ENCODE results near the gene ATXN3L.

DNA sequence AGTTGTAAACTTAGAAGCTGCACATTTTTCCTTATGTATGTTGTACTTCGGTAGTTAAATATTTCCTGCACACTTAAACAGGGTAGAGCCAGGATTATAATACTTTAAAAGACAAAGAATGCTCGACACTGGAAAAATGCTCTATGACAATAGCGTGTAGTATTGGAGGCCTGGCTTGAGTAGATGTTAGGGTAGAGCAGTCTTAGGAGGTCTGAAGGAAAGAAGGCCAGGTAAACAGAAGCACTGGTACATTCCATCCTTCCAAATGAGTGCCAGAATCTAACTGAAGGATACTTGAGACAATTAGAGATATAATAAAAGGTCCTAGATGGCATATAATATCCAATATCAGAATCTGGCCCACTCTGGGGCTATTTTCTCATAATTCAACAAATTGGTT, 42.3 kb downstream of the ATXN3L start:
- TF ChIP-seq, protein P1, sequence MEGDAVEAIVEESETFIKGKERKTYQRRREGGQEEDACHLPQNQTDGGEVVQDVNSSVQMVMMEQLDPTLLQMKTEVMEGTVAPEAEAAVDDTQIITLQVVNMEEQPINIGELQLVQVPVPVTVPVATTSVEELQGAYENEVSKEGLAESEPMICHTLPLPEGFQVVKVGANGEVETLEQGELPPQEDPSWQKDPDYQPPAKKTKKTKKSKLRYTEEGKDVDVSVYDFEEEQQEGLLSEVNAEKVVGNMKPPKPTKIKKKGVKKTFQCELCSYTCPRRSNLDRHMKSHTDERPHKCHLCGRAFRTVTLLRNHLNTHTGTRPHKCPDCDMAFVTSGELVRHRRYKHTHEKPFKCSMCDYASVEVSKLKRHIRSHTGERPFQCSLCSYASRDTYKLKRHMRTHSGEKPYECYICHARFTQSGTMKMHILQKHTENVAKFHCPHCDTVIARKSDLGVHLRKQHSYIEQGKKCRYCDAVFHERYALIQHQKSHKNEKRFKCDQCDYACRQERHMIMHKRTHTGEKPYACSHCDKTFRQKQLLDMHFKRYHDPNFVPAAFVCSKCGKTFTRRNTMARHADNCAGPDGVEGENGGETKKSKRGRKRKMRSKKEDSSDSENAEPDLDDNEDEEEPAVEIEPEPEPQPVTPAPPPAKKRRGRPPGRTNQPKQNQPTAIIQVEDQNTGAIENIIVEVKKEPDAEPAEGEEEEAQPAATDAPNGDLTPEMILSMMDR (conservative IDR thresholded peaks at IDR 0.05; ENCODE audit: low read depth, low read length): no peak
- TF ChIP-seq EZH2phosphoT487 (IDR thresholded peaks at IDR 0.05; ENCODE audit: borderline replicate concordance, low read length): no peak

All from PC-3 (cell line).